Endometrial microvascular endothelial cells (primary cell): ENCODE results near the gene OPA1. TPM values are rescaled to one million over a fixed set of nuclear protein-coding genes. Genes with fewer than 3 reads are reported as not detected.

Experiments used
- total RNA-seq: library from RNA; depleted of rRNA; stranded (reverse); fragments of >200 nt; gene quantifications from one replicate; pipeline ENCODE4 v1.2.3, GENCODE V29; 2015; ENCODE audit errors: inconsistent ontology term

Gene OPA1
- total RNA-seq, 1 donor from 2014 or later: 37.5 TPM

Other genes starting within 250 kb of the OPA1 start
- not detected for gene ATP13A5, start 214.5 kb upstream of the OPA1 start, total RNA-seq
- not detected for gene ATP13A4, start 38.3 kb upstream of the OPA1 start, total RNA-seq